Germinal center (tissue), 1 donor: Measurements from ENCODE around the gene COLEC11.
"Not testable (repeated sequence)": the region's sequence is repeated elsewhere in the genome, so short reads cannot be mapped to it uniquely, and the experiment has no call there.

Experiments used
- DNase-seq: peaks from one replicate; pipeline ENCODE4 v3.0.0; 2012; ENCODE audit warnings: mixed read lengths, low spot score

The COLEC11 gene

GRCh38 chr2:3594493-3595281 is at the start of gene COLEC11:
COLEC11 (plus strand) TSS chr2:3595112; CDS start chr2:3604341, 9,229 bp downstream.
- no peak for DNase-seq

- no peak for DNase-seq
These were observed 49.0 kb upstream of the COLEC11 start for GRCh38 chr2:3545788-3546478.

DNA sequence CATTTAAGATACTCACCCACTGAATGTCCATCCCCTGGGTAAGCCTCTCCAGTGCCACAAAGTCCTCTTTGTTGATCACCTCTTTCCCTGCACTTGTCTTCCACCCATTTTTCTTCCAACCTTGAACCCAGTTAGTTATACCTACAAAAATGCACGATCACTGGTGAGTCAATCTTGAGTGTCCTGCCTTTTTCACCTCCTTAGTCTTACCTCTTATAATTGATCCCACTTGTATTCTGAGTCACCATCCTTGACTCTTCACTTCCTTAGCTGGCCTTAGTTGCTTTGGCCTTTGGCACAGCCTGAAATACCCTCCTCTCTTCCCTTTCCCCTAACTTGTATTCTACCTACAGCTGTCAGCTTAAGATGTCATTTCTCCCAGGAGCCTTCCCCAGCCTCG is 47.0 kb upstream of the COLEC11 start:
- DNase-seq, result no peak

DNA sequence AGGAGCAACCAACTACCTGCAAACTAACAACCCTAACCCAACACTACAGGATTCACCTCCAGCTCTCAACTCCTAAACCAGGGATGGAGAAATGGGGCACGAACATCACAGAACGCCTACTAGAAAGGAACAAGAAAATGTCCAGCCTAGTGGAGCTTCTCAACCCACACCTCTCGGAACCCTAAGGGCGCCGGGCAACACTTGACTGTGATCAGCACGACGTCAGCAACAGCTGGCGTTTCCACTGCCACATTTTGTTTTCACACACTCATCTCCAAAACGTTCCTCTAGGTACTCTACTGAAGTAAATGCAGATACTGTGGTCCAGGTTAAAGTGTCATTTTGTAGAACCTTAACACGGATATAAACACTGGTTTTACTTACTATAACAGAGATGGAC is 41.0 kb upstream of the COLEC11 start:
- DNase-seq, result no peak

DNA sequence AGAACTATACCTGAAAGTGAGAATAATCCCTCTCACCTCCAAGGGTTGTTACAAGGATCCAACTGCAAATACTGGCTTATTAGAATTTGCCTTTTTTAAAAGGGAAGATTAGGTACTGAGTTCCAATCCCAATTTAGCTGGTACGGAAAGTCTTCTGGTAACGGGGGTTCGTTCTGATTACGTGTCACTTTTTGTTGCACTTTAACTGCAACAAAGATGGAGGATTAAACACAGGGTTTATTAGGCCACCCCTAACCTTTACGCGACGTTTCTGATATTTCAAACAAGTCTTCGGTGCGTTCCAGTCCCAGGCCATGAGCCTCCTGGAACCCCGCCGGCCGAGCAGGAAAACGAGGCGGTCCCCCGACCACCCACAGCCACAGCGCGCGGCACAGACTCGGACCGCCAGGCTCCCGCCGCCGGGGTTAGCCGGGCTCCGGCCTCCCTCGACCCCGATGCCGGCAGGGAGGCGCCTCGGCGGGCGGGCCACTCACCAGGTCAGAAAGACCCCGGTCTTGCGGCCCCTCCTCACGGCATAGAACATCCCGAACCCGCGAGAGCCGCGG is 37.2 kb upstream of the COLEC11 start:
- no peak for DNase-seq

DNA sequence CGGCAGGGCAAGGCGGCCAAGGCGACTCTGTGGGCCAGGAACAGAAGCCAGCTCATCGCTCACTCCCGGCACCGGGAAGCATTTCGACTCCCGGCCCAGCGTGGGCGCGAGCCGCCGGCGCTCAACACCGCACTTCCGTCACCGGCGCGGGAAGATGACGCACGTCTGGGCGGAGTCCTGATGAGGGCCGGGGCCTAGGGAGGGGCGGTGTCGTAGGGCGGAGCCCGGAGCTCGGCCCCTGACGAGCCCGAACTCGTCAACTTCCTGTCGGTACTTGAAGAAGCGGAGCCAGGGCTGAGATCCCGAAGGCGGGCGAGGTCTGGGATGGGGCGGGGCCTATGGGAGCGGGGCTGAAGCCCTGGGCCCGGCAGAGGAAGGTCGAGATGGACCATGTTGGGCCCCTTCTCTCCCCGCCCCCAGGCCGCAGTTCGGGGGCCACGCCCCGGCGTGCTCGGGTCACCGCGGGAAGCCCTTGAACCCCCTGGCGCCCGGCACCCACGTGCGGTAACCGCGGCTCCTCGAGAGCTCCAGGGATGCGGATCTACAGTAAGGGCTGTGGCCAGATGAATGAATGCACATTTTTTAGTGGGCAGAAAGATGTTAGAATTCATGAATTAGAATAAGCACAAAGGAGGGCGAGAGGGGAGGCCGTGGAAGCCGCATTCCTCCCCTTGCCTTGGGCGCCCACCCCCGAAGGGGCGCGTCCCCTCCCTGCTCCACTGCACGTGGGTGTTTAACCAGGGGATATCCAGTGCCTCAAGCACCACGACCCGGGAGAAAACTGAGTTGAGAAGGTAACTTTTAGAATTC is 36.5 kb upstream of the COLEC11 start, which contains the start of gene RNASEH1:
TSS of gene RNASEH1 (minus strand) at position 129 of the 810 bp plus-strand sequence. CDS start at position 56, 73 bp downstream.
- DNase-seq, result peak; percentile 99

DNA sequence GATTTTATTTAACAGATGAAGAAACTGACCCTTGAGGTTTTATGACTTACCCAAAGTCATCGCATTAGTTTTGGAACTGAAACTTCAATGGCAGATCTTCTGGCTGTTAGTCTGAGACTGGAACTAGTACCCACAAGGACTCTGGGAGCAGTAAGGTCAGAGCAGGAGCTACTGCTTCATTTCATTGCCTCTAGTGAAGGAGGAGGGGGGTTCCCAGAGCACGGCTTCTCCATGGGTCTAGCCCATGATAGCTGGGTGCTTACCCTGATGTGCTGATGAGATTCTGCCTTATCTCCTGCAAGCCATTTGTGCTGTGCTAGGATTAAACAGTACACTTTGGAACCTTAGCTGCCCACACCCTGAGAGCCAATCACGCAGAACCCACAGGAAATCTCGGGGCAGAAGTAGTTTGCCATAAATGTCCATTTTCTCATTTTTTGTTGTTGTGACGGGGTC is 31.4 kb upstream of the COLEC11 start:
- DNase-seq, result peak; percentile 41

GRCh38 chr2:3565117-3565516 is 29.8 kb upstream of the COLEC11 start:
- DNase-seq, result no peak

GRCh38 chr2:3566806-3567205 is 28.1 kb upstream of the COLEC11 start:
- no peak for DNase-seq

DNA sequence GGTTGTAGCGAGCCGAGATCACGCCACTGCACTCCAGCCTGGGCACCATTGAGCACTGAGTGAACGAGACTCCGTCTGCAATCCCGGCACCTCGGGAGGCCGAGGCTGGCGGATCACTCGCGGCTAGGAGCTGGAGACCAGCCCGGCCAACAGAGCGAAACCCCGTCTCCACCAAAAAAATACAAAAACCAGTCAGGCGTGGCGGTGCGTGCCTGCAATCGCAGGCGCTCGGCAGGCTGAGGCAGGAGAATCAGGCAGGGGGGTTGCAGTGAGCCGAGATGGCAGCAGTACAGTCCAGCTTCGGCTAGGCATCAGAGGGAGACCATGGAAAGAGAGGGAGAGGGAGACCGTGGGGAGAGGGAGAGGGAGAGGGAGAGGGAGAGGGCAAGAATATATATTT is 25.3 kb upstream of the COLEC11 start:
- not testable (repeated sequence) for DNase-seq

DNA sequence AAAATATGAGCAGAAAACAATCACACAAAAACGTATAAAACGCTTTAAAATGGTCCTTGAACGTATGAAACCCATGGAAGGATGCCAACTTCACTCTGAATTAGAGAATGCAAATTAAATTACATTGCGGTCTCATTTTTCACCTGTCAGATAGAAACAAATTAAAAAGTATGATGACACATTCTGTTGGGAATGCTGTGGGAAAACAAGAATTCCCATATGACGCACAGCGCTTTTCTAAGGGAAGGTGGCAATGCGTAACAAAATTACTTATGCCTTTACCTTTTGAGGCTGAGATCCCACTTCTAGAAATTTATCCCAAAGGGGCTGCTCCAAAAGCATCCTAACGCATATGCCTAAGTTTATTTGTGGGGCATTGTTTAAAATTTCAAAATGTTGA is 23.6 kb upstream of the COLEC11 start:
- DNase-seq, result no peak

DNA sequence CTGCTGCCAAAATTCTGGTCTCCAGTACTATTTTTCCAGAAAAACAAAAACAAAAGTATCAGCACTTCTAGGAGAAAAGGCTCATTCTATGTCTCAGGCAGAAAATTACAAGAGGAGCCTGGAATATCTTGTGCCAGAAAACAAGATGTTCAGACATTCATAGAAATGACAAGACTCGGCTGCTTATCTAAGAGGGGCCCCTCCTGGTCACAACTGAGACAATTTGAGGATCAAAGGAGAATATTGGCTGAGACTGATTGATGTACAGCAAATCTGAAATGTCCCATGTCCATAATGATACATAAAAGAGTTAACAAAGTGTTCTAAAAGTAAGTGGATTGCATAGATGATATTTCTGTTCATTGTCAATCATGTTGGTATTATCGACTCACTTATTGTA is 22.3 kb upstream of the COLEC11 start:
- no peak for DNase-seq

- DNase-seq, result no peak
These were observed 20.8 kb upstream of the COLEC11 start for GRCh38 chr2:3574155-3574554.

GRCh38 chr2:3575534-3576262 is 19.2 kb upstream of the COLEC11 start:
- DNase-seq, result peak; percentile 44

DNA sequence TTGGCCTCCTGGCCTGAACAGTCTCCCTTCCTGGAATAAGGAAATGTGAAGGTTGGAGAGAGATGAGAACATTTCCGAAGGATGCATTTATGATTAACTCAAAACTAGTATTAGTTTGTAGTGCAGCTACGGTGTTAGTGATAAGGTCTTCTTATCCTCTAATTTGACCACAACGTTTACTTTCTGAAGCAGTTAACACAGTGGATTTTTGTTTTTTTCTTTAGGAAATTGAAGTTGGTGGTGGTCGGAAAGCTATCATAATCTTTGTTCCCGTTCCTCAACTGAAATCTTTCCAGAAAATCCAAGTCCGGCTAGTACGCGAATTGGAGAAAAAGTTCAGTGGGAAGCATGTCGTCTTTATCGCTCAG is 18.7 kb upstream of the COLEC11 start:
- DNase-seq, result not testable (repeated sequence)

GRCh38 chr2:3578987-3579386 is 15.9 kb upstream of the COLEC11 start:
- no peak for DNase-seq

DNA sequence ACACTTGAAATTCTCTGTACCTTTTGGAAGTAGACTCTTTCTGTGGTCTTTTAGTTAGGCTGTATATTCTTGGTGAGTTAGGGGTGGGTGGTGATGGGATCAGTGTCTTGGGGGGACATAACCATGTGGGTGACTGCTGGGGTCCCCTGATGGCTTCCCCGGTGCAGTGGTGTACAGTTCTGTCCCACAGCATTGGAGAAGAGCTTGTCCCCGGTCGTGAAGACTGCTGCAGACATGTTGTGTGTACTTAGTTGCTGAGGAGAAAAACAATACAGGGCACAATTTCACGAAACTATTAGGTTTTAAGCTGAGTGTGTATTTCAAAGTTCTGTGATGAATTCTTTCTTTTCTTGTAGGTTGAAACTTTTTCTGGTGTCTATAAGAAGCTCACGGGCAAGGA is 14.5 kb upstream of the COLEC11 start:
- no peak for DNase-seq

DNA sequence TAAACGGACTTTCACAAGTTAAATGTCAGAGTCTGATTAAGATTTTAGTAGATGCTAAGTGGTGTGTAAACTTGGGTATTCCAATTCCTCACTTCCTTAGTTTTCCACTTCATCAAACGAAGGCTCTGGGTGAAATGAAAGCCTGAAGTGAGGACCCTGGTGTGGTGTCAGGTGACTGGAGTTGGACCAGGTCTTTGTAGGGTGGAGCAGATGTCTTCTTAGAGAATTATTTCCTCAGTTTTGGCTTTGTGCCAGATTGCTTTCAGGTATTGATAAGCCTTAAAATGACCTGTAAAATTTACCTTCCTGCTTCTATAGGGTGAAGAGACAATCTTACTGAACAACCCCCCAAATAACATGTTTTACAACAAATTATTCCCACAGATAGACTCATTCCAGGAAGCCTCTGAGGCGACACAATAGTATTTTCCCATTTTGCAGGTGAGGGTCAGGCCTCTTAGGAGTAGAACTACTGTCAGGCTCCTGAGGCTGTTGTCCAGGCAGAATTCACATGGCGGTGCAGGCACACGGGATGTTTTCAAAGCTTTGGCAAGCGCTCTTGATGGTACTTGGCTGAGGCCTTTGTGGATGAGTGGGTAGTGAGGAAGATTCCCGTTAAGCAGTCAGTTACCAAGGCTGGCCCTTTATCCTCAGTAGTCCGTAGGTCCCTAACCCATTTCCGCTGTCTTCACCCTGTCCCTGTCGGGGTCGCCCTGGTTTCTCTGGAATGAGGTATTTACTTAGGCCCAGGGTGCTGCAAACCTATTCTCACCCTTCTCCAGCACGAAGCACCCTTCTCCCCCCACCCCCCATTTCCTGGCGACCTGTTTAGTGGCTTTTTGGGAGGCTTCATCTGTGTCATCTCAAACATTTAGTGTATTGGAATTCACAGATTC is 13.3 kb upstream of the COLEC11 start:
- no peak for DNase-seq

DNA sequence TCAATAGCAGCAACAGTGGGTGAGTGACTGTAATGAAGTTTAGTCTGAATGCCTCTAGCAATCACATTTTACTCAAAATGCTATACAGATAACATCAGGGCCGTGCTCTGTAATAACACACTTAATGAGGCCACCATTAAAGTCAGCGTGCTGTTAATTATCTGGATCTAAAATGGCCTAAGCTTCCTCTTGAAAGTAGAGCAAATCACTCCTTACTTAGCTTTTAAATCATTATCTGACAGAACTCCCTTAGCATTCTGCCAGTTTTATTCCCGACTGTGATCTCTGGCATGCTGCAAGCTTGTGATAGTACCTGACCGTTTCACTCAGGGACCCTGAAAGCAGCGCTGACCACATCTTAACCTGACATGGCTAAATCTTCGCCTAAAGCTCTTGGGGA is 10.8 kb upstream of the COLEC11 start:
- no peak for DNase-seq

DNA sequence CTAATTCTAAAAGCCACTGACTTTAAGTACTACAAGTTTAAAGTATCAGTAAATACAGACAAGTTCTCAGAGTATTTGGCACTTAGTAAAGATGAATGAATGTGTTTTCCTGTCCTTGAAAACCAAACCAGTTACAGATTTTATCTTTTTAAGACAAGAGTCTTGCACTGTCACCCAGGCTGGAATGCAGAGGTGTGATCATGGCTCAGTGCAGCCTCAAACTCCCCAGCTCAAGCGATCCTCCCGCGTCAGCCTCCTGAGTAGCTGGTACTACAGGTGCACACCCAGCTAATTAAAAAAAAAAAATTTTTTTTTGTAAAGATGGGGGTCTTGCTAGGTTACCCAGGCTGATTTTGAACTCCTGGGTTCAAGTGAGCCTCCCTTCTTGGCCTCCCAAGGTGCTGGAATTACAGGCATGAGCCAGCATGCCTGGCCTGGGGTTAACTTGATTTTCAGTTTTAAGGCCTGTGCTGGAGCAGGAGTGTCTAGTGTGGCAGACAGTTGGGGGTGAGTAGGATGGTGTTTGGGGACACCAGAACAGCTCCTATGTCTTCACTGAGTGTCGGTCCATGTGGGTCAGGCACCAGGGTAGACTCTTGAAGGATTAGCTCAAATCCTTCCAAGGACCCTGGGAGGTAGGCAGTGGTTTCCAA is 10.2 kb upstream of the COLEC11 start:
- DNase-seq, result no peak
